ENCODE results near the gene OR2V1. TPM values are rescaled to one million over a fixed set of nuclear protein-coding genes. Genes with fewer than 3 reads are reported as not detected.
A peak's percentile ranks its signal among the peaks of the same experiment; 100 is the strongest.

Gene OR2V1
- total and polyA plus RNA-seq, 2 of the 13 experiments (the other 11 are each of a cell fraction or from before 2014, with no cell fraction given) = not detected

GRCh38 chr5:181086026-181086883, 44.7 kb downstream of the OR2V1 start:
- no peak overlapping the region for H3K4me3 ChIP-seq (replicated peaks in 1 of 3; ENCODE audit: insufficient read depth in 1 of 3, low read depth in 2 of 3, low read length in 3 of 3)
- H3K4me1 ChIP-seq (ENCODE audit: insufficient read depth, low read length) = peaks cover 15% of the 10 kb centered on the region
- H3K36me3 ChIP-seq (replicated peaks in 1 of 2; ENCODE audit: control insufficient read depth in 1 of 2, insufficient read depth in 2 of 2, low read length in 2 of 2) = no peaks in the 10 kb centered on the region
- no peaks in the 10 kb centered on the region for H3K79me2 ChIP-seq (ENCODE audit: insufficient read depth, low read length)
- no peak for FAIRE-seq
- CTCF ChIA-PET (ENCODE audit: low intra/inter-chr PET ratio, low total read pairs) = no interaction called here
- no peak overlapping the region for H3K27ac ChIP-seq (ENCODE audit: extremely low read length, insufficient read depth, low read length)
- intact Hi-C loops (cut with micrococcal nuclease; ENCODE audit: unreplicated experiment) (no loop called here), in situ Hi-C loops (cut with HindIII; ENCODE audit: extremely low pct_ligation_motif_present, low pct_unique_long_range_greater_than_20kb) (no loop called here)
- peak; percentile 66 for ATAC-seq
- peak; percentile 9 for DNase-seq (ENCODE audit: low spot score)
- 20% methylated on average over 13 of the region's 17 CpGs for WGBS (ENCODE audit: low lambda C conversion rate)
- no peaks in the 10 kb centered on the region for H3K9me3 ChIP-seq (ENCODE audit: low read length)
- no peak overlapping the region for H3K9ac ChIP-seq (ENCODE audit: insufficient read depth, low read depth, low read length)
- no TSS peak for BruUV-seq (replicated peaks)
- TF ChIP-seq MIXL1 (CRISPR knock-in tag; IDR thresholded peaks at IDR 0.05) = no peak
- no peak for TF ChIP-seq ZBTB14 (CRISPR knock-in tag; IDR thresholded peaks at IDR 0.05)
- no peak for TF ChIP-seq ZNF33B (CRISPR knock-in tag; IDR thresholded peaks at IDR 0.05)
- TF ChIP-seq EP300 (IDR thresholded peaks at IDR 0.05; ENCODE audit: low read depth in 2 of 2, low read length in 2 of 2) = no peak
- TF ChIP-seq EP300 (CRISPR knock-in tag; IDR thresholded peaks at IDR 0.05; ENCODE audit: borderline replicate concordance) = no peak
- TF ChIP-seq FOXK2 (IDR thresholded peaks at IDR 0.05) = no peak
- no peak for TF ChIP-seq ZBTB33 (CRISPR knock-in tag; IDR thresholded peaks at IDR 0.05)
- TF ChIP-seq PPARG (CRISPR knock-in tag; conservative IDR thresholded peaks at IDR 0.05) = 0 out of 2 replicates have a peak, but pooled peaks have one; percentile 30
- TF ChIP-seq ZNF281 (CRISPR knock-in tag; IDR thresholded peaks at IDR 0.05; ENCODE audit: borderline replicate concordance) = peak; percentile 40; the same call in 1 of the 2 replicates
- no peak for TF ChIP-seq ZNF770 (CRISPR knock-in tag; IDR thresholded peaks at IDR 0.05)
- TF ChIP-seq MYC (CRISPR knock-in tag; IDR thresholded peaks at IDR 0.05; ENCODE audit: borderline replicate concordance) = no peak
- TF ChIP-seq PATZ1 (CRISPR knock-in tag; IDR thresholded peaks at IDR 0.05) = 0 out of 2 replicates have a peak, but pooled peaks have one; percentile 8
- H4K20me1 ChIP-seq (ENCODE audit: insufficient read depth, low read length) = no peaks in the 10 kb centered on the region
- POLR2A ChIA-PET = no interaction called here
- H3K4me2 ChIP-seq (ENCODE audit: low read depth, low read length) = 0 out of 2 replicates have a peak overlapping the region, but pooled peaks have one; percentile 9
- peaks cover 4 to 26% of the 10 kb centered on the region in 2 experiments for H3K27me3 ChIP-seq (ENCODE audit: control insufficient read depth in 1 of 2, insufficient read depth in 2 of 2, low read length in 2 of 2)
- no peak overlapping the region for H2AFZ ChIP-seq (ENCODE audit: low read length)
